ENCODE data around the gene DPYSL4. TPM values are rescaled to one million over a fixed set of nuclear protein-coding genes. Genes with fewer than 3 reads are reported as not detected.
A peak's percentile ranks its signal among the peaks of the same experiment; 100 is the strongest.

DPYSL4 gene
- total RNA-seq, 2 experiments from 2014 or later: 20.9 to 23.2 TPM

GRCh38 chr10:132162021-132162531, 24.7 kb upstream of the DPYSL4 start:
- intact Hi-C loops (cut with micrococcal nuclease): no loop called here
- ChIA-PET POLR2A (no interaction called here), CTCF (interaction anchor here (1.0 to 1.3 kb wide), 2 partner anchors 19 to 31 kb away, joined by 3 read pairs; no protein-coding TSS in a partner anchor)

GRCh38 chr10:132162590-132163277, 24.0 kb upstream of the DPYSL4 start:
- no peaks in the 10 kb centered on the region for H3K36me3 Mint-ChIP-seq (ENCODE audit: low read depth)
- ChIA-PET POLR2A (no interaction called here), CTCF (interaction anchor here (1.0 to 1.3 kb wide), 3 partner anchors 20 to 389 kb away, joined by 3 read pairs; no protein-coding TSS in a partner anchor)
- ATAC-seq: no peak
- no peaks in the 10 kb centered on the region for H3K27me3 Mint-ChIP-seq
- no peaks in the 10 kb centered on the region for H3K9me3 Mint-ChIP-seq
- no peak overlapping the region for H3K4me3 Mint-ChIP-seq
- no peak for DNase-seq
- H3K4me1 Mint-ChIP-seq (ENCODE audit: low read depth): peaks cover 25% of the 10 kb centered on the region
- TF ChIP-seq CTCF (IDR thresholded peaks at IDR 0.05): no peak
- H3K27ac Mint-ChIP-seq: peak overlapping the region; percentile 92
- intact Hi-C loops (cut with micrococcal nuclease): no loop called here

More at GRCh38 chr10:132162021-132162531, 24.7 kb upstream of the DPYSL4 start:
- no peak for TF ChIP-seq CTCF (IDR thresholded peaks at IDR 0.05)
- ATAC-seq (peak; percentile 37), DNase-seq (peak; percentile 74)
- Mint-ChIP-seq H3K27me3 (no peaks in the 10 kb centered on the region), H3K4me1 (ENCODE audit: low read depth) (peaks cover 27% of the 10 kb centered on the region), H3K27ac (peak overlapping the region; percentile 92), H3K9me3 (no peaks in the 10 kb centered on the region), H3K4me3 (peak overlapping the region; percentile 38), H3K36me3 (ENCODE audit: low read depth) (no peaks in the 10 kb centered on the region)

- peak; percentile 83 for DNase-seq
- peak; percentile 44 for TF ChIP-seq CTCF (IDR thresholded peaks at IDR 0.05)
- intact Hi-C loops (cut with micrococcal nuclease): no loop called here
- Mint-ChIP-seq H3K36me3 (ENCODE audit: low read depth) (no peaks in the 10 kb centered on the region), H3K27me3 (no peaks in the 10 kb centered on the region), H3K9me3 (no peaks in the 10 kb centered on the region), H3K4me1 (ENCODE audit: low read depth) (peaks cover 21% of the 10 kb centered on the region), H3K4me3 (no peak overlapping the region), H3K27ac (no peak overlapping the region)
- peak; percentile 86 for ATAC-seq
- CTCF ChIA-PET: interaction anchor here (1.1 to 1.3 kb wide), 2 partner anchors 20 to 388 kb away, joined by 3 read pairs; no protein-coding TSS in a partner anchor
- POLR2A ChIA-PET: no interaction called here
These were observed 23.4 kb upstream of the DPYSL4 start for GRCh38 chr10:132163278-132163765.

GRCh38 chr10:132163826-132164515, 22.8 kb upstream of the DPYSL4 start:
- H3K4me3 Mint-ChIP-seq: no peak overlapping the region
- peaks cover 19% of the 10 kb centered on the region for H3K4me1 Mint-ChIP-seq (ENCODE audit: low read depth)
- H3K27me3 Mint-ChIP-seq: no peaks in the 10 kb centered on the region
- intact Hi-C loops (cut with micrococcal nuclease): no loop called here
- DNase-seq (no peak), ATAC-seq (no peak)
- no peak overlapping the region for H3K27ac Mint-ChIP-seq
- H3K36me3 Mint-ChIP-seq (ENCODE audit: low read depth): no peaks in the 10 kb centered on the region
- ChIA-PET POLR2A (no interaction called here), CTCF (no interaction called here)
- no peaks in the 10 kb centered on the region for H3K9me3 Mint-ChIP-seq
- TF ChIP-seq CTCF (IDR thresholded peaks at IDR 0.05): peak; percentile 5
